ENCODE data around the gene DUSP21. TPM values are rescaled to one million over a fixed set of nuclear protein-coding genes. Genes with fewer than 3 reads are reported as not detected.

The DUSP21 gene
- total RNA-seq, 1 experiment from 2014 or later: not detected

DNA sequence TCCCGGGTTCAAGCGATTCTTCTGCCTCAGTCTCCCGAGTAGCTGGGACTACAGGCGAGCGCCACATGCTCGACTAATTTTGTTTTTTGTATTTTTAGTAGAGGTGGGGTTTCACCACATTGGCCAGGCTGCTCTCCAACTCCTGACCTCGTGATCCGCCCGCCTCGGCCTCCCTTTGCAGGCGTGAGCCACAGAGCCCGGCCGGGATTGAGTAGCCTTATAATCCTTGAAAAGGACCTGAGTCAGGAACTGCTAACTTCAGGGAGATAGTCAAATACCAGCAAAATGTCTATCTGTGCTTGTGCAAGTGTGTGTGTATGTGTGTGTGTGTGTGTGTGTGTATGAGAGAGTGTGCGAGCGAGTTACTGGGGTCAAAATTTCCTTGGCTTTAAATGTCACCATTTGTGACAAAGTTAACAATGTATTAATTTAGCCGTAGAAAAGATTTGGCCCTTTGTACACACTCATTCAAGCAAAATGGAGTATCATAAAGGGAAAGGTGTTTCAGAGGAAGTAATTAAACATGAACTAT is 27.4 kb downstream of the DUSP21 start:
- Mint-ChIP-seq H3K27ac (ENCODE audit: low read depth, unreplicated experiment) (no peak overlapping the region), H3K27me3 (ENCODE audit: insufficient read depth, unreplicated experiment) (no peaks in the 10 kb centered on the region), H3K4me1 (ENCODE audit: insufficient read depth, unreplicated experiment) (peaks cover 6% of the 10 kb centered on the region), H3K9me3 (ENCODE audit: unreplicated experiment) (no peaks in the 10 kb centered on the region), H3K36me3 (ENCODE audit: insufficient read depth, unreplicated experiment) (peaks cover 4% of the 10 kb centered on the region), H3K4me3 (ENCODE audit: unreplicated experiment) (peak overlapping the region; percentile 91)
- POLR2A ChIA-PET: interaction anchor here (0.6 to 5.8 kb wide), 6 partner anchors 8 to 1575 kb away, joined by 3 to 56 read pairs (median 6); partner anchors contain the start of gene FUNDC1
- CTCF ChIA-PET: interaction anchor here (1.2 kb wide), 1 partner anchor 11 kb away, joined by 4 read pairs; no protein-coding TSS in a partner anchor
- no peak for DNase-seq (ENCODE audit: unreplicated experiment)
- no TSS peak for BruUV-seq (replicated peaks)
- TF ChIP-seq CTCF (IDR thresholded peaks at IDR 0.05; ENCODE audit: unreplicated experiment): no peak
- intact Hi-C loops (cut with micrococcal nuclease): loop anchor here (5.0 to 10.0 kb wide), 2 partner anchors 194 to 916 kb away; no protein-coding TSS in a partner anchor

GRCh38 chrX:44871931-44872820 is 28.4 kb downstream of the DUSP21 start:
- Mint-ChIP-seq H3K27ac (ENCODE audit: low read depth, unreplicated experiment) (peak overlapping the region; percentile 92), H3K4me1 (ENCODE audit: insufficient read depth, unreplicated experiment) (peaks cover 6% of the 10 kb centered on the region), H3K27me3 (ENCODE audit: insufficient read depth, unreplicated experiment) (no peaks in the 10 kb centered on the region), H3K4me3 (ENCODE audit: unreplicated experiment) (peak overlapping the region; percentile 91), H3K9me3 (ENCODE audit: unreplicated experiment) (no peaks in the 10 kb centered on the region), H3K36me3 (ENCODE audit: insufficient read depth, unreplicated experiment) (peaks cover 4% of the 10 kb centered on the region)
- ChIA-PET CTCF (interaction anchor here (1.2 to 1.5 kb wide), 2 partner anchors 12 to 196 kb away, joined by 4 read pairs; no protein-coding TSS in a partner anchor), POLR2A (interaction anchor here (0.6 to 5.8 kb wide), 18 partner anchors 9 to 1574 kb away, joined by 3 to 56 read pairs (median 4); partner anchors contain the start of gene FUNDC1)
- peak; percentile 34 for DNase-seq (ENCODE audit: unreplicated experiment)
- TSS peak; percentile 67 for BruUV-seq (replicated peaks)
- intact Hi-C loops (cut with micrococcal nuclease): loop anchor here (2.0 to 10.0 kb wide), 3 partner anchors 195 to 917 kb away; partner anchors contain the start of gene FUNDC1
- no peak for TF ChIP-seq CTCF (IDR thresholded peaks at IDR 0.05; ENCODE audit: unreplicated experiment)

DNA sequence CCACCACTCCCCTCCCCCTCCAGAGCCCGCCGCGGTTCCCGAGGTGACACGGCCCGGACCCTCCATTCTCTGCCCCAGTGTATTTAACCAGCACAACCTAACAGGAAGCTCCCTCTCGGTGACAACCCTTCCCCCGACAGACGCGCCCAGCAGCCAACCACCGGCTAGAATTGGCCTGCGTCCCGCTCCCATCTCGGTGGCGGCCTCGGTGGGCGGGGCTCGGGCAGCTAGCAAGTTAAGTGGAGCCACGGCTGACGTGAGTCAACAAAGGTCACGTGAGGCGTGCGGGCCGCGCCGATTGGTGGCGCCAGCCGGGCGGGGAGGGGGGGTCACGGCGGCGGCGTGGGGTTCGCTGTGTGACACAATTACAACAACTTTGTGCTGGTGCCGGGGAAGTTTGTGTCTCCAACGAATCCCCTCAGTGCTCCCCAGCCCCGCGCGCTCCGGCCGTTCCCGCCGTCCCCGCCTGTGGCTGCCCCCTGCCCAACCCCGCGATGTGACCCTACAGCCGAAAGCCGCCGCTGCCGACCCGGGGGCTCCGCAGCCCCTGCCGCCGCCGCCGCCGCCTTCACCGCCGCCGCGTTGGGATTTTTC is 29.1 kb downstream of the DUSP21 start, which contains the start of gene KDM6A:
Gene KDM6A, plus strand, starts transcription at position 368 of the 594 bp plus-strand sequence. CDS start 364 bp downstream, outside the sequence.
- Mint-ChIP-seq H3K4me3 (ENCODE audit: unreplicated experiment) (peak within 1 kb of the TSS; percentile 91), H3K27ac (ENCODE audit: low read depth, unreplicated experiment) (peak within 1 kb of the TSS; percentile 92), H3K36me3 (ENCODE audit: insufficient read depth, unreplicated experiment) (peaks cover 4% of the 10 kb centered on the region), H3K9me3 (ENCODE audit: unreplicated experiment) (no peaks in the 10 kb centered on the region), H3K27me3 (ENCODE audit: insufficient read depth, unreplicated experiment) (no peaks in the 10 kb centered on the region), H3K4me1 (ENCODE audit: insufficient read depth, unreplicated experiment) (peaks cover 6% of the 10 kb centered on the region)
- DNase-seq (ENCODE audit: unreplicated experiment): peak; percentile 98
- ChIA-PET CTCF (interaction anchor here (1.5 kb wide), 1 partner anchor 195 kb away, joined by 4 read pairs; no protein-coding TSS in a partner anchor), POLR2A (interaction anchor here (0.5 to 5.8 kb wide), 15 partner anchors 9 to 520 kb away, joined by 3 to 56 read pairs (median 4); partner anchors contain the start of gene FUNDC1)
- BruUV-seq (replicated peaks): no TSS peak
- no peak for TF ChIP-seq CTCF (IDR thresholded peaks at IDR 0.05; ENCODE audit: unreplicated experiment)
- intact Hi-C loops (cut with micrococcal nuclease): loop anchor here (1.0 to 10.0 kb wide), 4 partner anchors 196 to 918 kb away; partner anchors contain the start of gene FUNDC1

Measured in MCF 10A (cell line).